ENCODE measurements around the gene ATP1B3. TPM values are rescaled to one million over a fixed set of nuclear protein-coding genes. Genes with fewer than 3 reads are reported as not detected.
A peak's percentile ranks its signal among the peaks of the same experiment; 100 is the strongest.

The ATP1B3 gene
- total and polyA plus RNA-seq, 2 of the 13 experiments (the other 11 are each of a cell fraction or from before 2014, with no cell fraction given) = 84.3 to 93.6 TPM

- TF ChIP-seq ARID5B (CRISPR knock-in tag; IDR thresholded peaks at IDR 0.05) = peak; percentile 30; the same call in 1 of the 2 replicates
- no peak for TF ChIP-seq PPARG (CRISPR knock-in tag; conservative IDR thresholded peaks at IDR 0.05)
- peak; percentile 43; the same call in 1 of the 2 replicates for TF ChIP-seq GATAD1 (CRISPR knock-in tag; IDR thresholded peaks at IDR 0.05)
- 0 out of 2 replicates have a peak, but pooled peaks have one; percentile 22 for TF ChIP-seq ATF2 (CRISPR knock-in tag; IDR thresholded peaks at IDR 0.05)
- 0 out of 2 replicates have a peak, but pooled peaks have one; percentile 20 for TF ChIP-seq ZNF556 (CRISPR knock-in tag; IDR thresholded peaks at IDR 0.05; ENCODE audit: borderline replicate concordance)
- no peak for TF ChIP-seq RAD21 (CRISPR knock-in tag; IDR thresholded peaks at IDR 0.05)
- 0 out of 2 replicates have a peak, but pooled peaks have one; percentile 28 for TF ChIP-seq CHD2 (IDR thresholded peaks at IDR 0.05; ENCODE audit: low read depth, low read length)
- peak; percentile 39; the same call in 1 of the 2 replicates for TF ChIP-seq ISL2 (CRISPR knock-in tag; IDR thresholded peaks at IDR 0.05)
- peak; percentile 34; the same call in 1 of the 2 replicates for TF ChIP-seq PRDM15 (CRISPR knock-in tag; IDR thresholded peaks at IDR 0.05)
- peak; percentile 96 for TF ChIP-seq UBTF (CRISPR knock-in tag; IDR thresholded peaks at IDR 0.05)
- peak in 1 of 2 experiments; percentile 69; a peak in 3 of 4 replicates for TF ChIP-seq HMGXB4 (CRISPR knock-in tag; IDR thresholded peaks at IDR 0.05; ENCODE audit: borderline replicate concordance in 1 of 2, low read depth in 1 of 2)
Measured at GRCh38 chr3:141876381-141876890, at the start of gene ATP1B3 (continued).

Measured in HepG2 (cell line).